HL-60/S4 treated with retinoic acid at 250 ng/mL for 4 days and 3 days (cell line): ENCODE results near the gene DTD2.

Experiments
- in situ Hi-C: fragments of 300-500 bp; cut with MboI; formaldehyde crosslinking; loops from 2 replicates; pipeline ENCODE4 v1.7.0; 2022; ENCODE audit warnings: low sequenced_read_pairs

The DTD2 gene

DNA sequence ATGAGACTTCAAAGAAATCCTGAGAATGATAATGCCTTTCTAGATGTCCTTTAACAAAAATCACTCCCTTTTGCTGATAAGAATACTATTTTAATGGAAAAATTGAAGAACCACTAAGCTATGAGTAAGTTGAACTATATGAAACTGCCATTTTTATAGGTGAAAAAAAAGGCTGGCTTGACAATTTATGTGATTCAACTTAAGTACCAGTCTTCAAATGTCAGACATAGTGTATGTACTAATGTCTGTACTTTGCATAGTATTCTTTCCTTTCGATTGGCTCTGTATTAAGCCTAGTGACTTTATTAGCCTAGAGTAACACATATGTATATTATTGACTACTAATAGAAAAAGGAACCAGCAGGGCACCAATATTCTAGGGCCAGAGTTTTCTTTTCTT is 48.9 kb downstream of the DTD2 start:
- in situ Hi-C loops = no loop called here

DNA sequence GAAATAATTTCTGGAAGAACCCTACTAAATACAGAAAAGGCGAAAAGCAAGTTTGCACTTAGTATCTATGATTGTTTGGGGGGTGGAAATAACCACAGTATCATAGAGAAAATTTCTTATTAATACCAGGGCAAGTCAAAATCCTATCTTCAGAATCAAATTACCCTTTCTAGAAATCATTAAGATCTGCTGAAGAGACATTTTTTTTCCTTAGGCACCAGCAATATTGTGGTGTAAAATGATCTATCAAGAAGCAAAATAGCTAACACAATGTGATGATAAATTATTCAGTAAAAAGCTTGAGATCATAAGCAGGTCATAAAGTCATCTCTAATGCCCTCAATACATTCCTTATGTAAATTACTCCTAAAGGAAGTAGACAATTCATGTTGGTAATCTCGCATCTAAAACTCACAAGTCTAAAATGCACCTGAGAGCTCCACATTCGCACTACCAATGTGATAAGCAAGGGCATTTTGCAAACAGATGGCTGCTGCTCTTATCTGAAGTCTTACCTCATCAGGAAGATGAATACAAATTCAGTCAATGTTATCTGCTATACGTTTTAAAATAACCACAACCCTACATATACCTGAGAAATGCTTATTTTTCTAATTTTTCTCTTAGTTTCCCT is 51.6 kb downstream of the DTD2 start:
- in situ Hi-C loops = no loop called here

DNA sequence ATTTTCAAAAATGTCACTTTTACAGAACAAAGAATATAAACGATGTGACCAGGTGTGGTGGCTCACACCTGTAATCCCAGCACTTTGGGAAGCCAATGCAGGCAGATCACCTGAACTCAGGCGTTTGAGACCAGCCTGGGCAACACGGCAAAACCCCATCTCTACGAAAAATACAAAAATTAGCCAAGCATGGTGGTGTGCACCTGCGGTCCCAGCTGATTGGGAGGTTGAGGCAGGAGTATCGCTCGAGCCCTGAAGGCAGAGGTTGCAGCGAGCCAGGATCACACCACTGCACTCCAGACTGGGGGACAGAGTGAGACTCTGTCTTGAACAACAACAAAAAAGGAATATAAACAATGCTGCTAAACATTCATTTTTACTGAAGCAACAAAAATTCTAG is 52.2 kb downstream of the DTD2 start:
- in situ Hi-C loops = no loop called here

DNA sequence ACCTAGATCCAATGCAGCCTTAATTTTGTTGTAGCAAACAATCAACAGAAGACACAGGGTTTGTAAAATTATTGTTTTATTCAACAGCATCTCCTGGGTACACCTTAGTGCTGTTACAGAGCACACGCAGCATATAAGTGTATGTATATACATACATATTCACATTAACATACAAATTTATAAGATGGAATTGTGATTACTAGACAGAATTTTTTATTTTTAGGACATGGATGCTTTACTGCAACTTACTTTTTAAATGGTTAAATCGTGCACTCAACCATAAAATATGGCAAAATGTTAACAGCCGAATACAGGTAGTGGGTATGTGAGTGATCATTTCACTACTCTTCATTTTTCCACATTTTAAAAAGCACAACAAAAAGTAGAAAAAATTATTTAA is 53.6 kb downstream of the DTD2 start:
- in situ Hi-C loops = no loop called here

DNA sequence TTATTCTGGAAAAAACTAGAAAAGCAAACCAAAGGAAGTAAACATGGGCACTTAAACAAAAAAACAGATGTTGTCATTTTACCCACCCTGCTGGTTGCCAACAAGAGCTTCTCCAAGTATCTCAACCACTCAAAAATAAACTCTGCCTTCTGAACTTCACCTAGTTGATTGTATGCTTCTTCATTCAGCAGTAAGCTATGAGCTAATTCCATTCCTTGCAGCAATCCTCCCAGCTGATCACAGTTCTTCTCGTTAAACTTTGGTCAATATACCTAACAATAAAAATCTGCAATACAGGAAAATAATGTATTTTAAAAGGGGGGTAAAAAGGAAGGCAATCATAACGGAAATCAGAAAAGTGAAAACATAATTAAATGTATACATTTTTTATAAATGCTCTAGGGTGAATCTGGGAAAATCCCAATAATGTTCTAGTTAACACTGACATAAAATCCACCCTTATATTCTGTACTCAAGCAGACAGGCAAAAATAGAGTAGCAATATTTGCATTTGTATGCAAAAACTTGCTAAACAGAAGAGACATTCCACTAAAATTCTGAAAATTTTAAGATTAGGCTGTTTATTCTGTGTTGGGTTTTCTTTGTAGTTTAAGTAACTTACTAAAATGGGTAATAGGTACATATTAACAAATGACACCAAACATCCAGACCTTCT is 54.4 kb downstream of the DTD2 start:
- in situ Hi-C loops = no loop called here

DNA sequence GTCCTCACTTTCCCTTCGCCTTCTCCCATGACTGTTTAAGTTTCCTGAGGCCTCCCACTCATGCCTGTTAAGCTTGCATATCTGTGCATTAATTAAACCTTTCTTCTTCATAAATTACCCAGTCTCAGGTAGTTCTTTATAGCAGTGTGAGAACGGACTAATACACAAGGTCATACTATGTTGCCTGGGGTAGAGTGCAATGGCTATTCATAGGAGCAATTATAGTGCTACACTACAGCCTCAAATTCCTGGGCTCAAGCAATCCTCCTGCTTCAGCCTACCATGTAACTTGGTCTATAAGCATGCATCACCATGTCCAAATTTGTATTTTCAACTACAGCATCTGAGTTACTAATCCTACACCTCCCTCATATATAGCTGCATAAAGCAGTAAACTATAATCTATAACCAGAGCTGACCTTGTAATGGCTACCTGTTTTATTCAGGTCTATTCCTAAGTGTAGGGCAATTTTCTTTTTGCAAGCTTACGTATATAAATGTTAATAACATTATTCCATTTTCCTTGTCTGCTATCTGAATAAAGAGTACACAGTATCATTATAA is 55.9 kb downstream of the DTD2 start:
- in situ Hi-C loops = no loop called here

DNA sequence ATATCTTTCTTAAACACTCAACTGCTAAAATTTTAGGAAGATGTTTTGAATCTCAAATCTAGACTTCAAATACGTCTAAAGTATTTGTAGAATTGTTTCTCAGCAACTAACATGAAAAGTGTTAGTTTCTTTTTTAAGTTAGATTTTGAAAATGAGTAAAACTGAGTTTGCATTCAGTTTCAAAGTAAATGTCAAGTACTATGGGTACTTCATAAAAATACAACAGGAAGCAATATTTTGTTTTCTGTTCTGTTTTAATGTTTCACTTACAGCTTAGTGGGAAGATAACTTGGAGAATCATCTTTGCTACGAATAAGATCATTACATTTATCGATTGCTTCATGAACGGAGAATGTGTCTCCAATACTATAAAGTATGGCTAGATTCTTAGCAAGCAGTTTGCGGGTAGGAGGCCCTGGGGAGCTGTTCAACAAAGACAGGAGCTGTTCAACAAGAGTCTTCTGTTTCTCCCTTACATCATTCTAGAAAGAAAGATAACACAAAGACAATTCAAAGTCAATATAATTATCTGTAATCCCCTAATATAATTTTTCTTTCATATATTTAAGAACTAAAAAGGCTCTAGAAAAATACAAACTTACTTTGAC is 57.2 kb downstream of the DTD2 start:
- in situ Hi-C loops = no loop called here
